GM18907 (cell line): ENCODE measurements around the gene FOXN3.
"Not testable (repeated sequence)": the region's sequence is repeated elsewhere in the genome, so short reads cannot be mapped to it uniquely, and the experiment has no call there.

Source experiments
- ATAC-seq: cut with Tn5 transposase; IDR thresholded peaks from one replicate; pipeline ENCODE4 v1.9.1; 2021; ENCODE audit warnings: mild to moderate bottlenecking, moderate library complexity; ENCODE audit not compliant: unreplicated experiment

Gene FOXN3

GRCh38 chr14:89207925-89208328 is 209.1 kb downstream of the FOXN3 start:
- ATAC-seq: no peak

GRCh38 chr14:89206389-89207031 is 210.5 kb downstream of the FOXN3 start:
- ATAC-seq: no peak

- no peak for ATAC-seq
Measured at GRCh38 chr14:89205137-89205740, 211.8 kb downstream of the FOXN3 start.

GRCh38 chr14:89202413-89203190 is 214.4 kb downstream of the FOXN3 start:
- ATAC-seq: no peak

- ATAC-seq: peak; percentile 63
Measured at GRCh38 chr14:89201645-89202044, 215.4 kb downstream of the FOXN3 start.

- ATAC-seq: not testable (repeated sequence)
Measured at GRCh38 chr14:89199357-89199756, 217.7 kb downstream of the FOXN3 start.

GRCh38 chr14:89198544-89199329 is 218.3 kb downstream of the FOXN3 start:
- no peak for ATAC-seq

- no peak for ATAC-seq
Measured at GRCh38 chr14:89197623-89198022, 219.4 kb downstream of the FOXN3 start.

GRCh38 chr14:89196545-89196944 is 220.5 kb downstream of the FOXN3 start:
- no peak for ATAC-seq

GRCh38 chr14:89194376-89194775 is 222.7 kb downstream of the FOXN3 start:
- no peak for ATAC-seq

GRCh38 chr14:89190765-89191513 is 226.1 kb downstream of the FOXN3 start:
- no peak for ATAC-seq

- ATAC-seq: no peak
Measured at GRCh38 chr14:89188492-89188891, 228.5 kb downstream of the FOXN3 start.

- ATAC-seq: no peak
Measured at GRCh38 chr14:89187501-89187900, 229.5 kb downstream of the FOXN3 start.

GRCh38 chr14:89186856-89187376 is 230.1 kb downstream of the FOXN3 start:
- peak; percentile 55 for ATAC-seq

- ATAC-seq: no peak
Measured at GRCh38 chr14:89185919-89186855, 230.8 kb downstream of the FOXN3 start.

GRCh38 chr14:89184952-89185351 is 232.1 kb downstream of the FOXN3 start:
- ATAC-seq: no peak

- ATAC-seq: no peak
Measured at GRCh38 chr14:89182326-89182725, 234.7 kb downstream of the FOXN3 start.

- no peak for ATAC-seq
Measured at GRCh38 chr14:89180546-89180945, 236.5 kb downstream of the FOXN3 start.

GRCh38 chr14:89179891-89180404 is 237.1 kb downstream of the FOXN3 start:
- no peak for ATAC-seq
